Stimulated activated naive CD8-positive, alpha-beta T cell treated with anti-CD3 and anti-CD28 coated beads, Interleukin-15, Interleukin-2, amounts not matched to agents 100 U/mL and 50 U/mL, for 24 hours (primary cell): ENCODE measurements around the gene WRNIP1.
A peak's percentile ranks its signal among the peaks of the same experiment; 100 is the strongest.

ENCODE experiments used
- ATAC-seq: fragments of 150-1000 bp; cut with Tn5 transposase; one replicate; pipeline ENCODE4 v1.10.0; 2021
- DNase-seq: peaks from one replicate; pipeline ENCODE4 v3.0.0; 2021

Gene WRNIP1

GRCh38 chr6:2763345-2763841, 1.8 kb upstream of the WRNIP1 start:
- ATAC-seq (no peak), DNase-seq (no peak)

GRCh38 chr6:2763876-2764540, 1.2 kb upstream of the WRNIP1 start:
- no peak for ATAC-seq
- no peak for DNase-seq

- DNase-seq (peak; percentile 63), ATAC-seq (peak; percentile 75)
Measured at GRCh38 chr6:2764610-2765165, 505 bp upstream of the WRNIP1 start.

- DNase-seq (peak; percentile 59), ATAC-seq (peak; percentile 9)
Measured at GRCh38 chr6:2765896-2766766, 938 bp downstream of the WRNIP1 start.

- DNase-seq (no peak), ATAC-seq (no peak)
Measured at GRCh38 chr6:2766767-2767656, 1.8 kb downstream of the WRNIP1 start.

- ATAC-seq = no peak
Measured at GRCh38 chr6:2767657-2768524, 2.7 kb downstream of the WRNIP1 start.

GRCh38 chr6:2768696-2769095, 3.5 kb downstream of the WRNIP1 start:
- no peak for DNase-seq
- no peak for ATAC-seq

More at GRCh38 chr6:2767657-2768524, 2.7 kb downstream of the WRNIP1 start:
- peak; percentile 14 for DNase-seq

GRCh38 chr6:2770171-2770570, 5.0 kb downstream of the WRNIP1 start:
- DNase-seq = no peak
- no peak for ATAC-seq

GRCh38 chr6:2771079-2771478, 5.9 kb downstream of the WRNIP1 start:
- ATAC-seq = no peak
- no peak for DNase-seq

GRCh38 chr6:2772840-2773239, 7.6 kb downstream of the WRNIP1 start:
- DNase-seq (no peak), ATAC-seq (no peak)

- DNase-seq (no peak), ATAC-seq (no peak)
Measured at GRCh38 chr6:2773449-2773848, 8.3 kb downstream of the WRNIP1 start.

- no peak for DNase-seq
- ATAC-seq = no peak
Measured at GRCh38 chr6:2775003-2775402, 9.8 kb downstream of the WRNIP1 start.

- DNase-seq = no peak
- no peak for ATAC-seq
Measured at GRCh38 chr6:2777249-2777648, 12.1 kb downstream of the WRNIP1 start.

- ATAC-seq = no peak
- DNase-seq = no peak
Measured at GRCh38 chr6:2780102-2780737, 15.0 kb downstream of the WRNIP1 start.

- ATAC-seq (no peak), DNase-seq (no peak)
Measured at GRCh38 chr6:2781685-2782355, 16.6 kb downstream of the WRNIP1 start.

GRCh38 chr6:2782356-2782708, 17.1 kb downstream of the WRNIP1 start:
- DNase-seq (no peak), ATAC-seq (no peak)

GRCh38 chr6:2782825-2783187, 17.6 kb downstream of the WRNIP1 start:
- DNase-seq = no peak
- ATAC-seq = no peak

GRCh38 chr6:2783188-2783963, 18.2 kb downstream of the WRNIP1 start:
- DNase-seq = no peak
- ATAC-seq = no peak

- DNase-seq (no peak), ATAC-seq (no peak)
Measured at GRCh38 chr6:2784061-2784460, 18.9 kb downstream of the WRNIP1 start.
